GM18867 (cell line): ENCODE data around the gene KIF5C.

Experiments
- ATAC-seq: cut with Tn5 transposase; IDR thresholded peaks from one replicate; pipeline ENCODE4 v1.9.1; 2021; ENCODE audit warnings: mild to moderate bottlenecking, moderate library complexity; ENCODE audit not compliant: unreplicated experiment

KIF5C gene

DNA sequence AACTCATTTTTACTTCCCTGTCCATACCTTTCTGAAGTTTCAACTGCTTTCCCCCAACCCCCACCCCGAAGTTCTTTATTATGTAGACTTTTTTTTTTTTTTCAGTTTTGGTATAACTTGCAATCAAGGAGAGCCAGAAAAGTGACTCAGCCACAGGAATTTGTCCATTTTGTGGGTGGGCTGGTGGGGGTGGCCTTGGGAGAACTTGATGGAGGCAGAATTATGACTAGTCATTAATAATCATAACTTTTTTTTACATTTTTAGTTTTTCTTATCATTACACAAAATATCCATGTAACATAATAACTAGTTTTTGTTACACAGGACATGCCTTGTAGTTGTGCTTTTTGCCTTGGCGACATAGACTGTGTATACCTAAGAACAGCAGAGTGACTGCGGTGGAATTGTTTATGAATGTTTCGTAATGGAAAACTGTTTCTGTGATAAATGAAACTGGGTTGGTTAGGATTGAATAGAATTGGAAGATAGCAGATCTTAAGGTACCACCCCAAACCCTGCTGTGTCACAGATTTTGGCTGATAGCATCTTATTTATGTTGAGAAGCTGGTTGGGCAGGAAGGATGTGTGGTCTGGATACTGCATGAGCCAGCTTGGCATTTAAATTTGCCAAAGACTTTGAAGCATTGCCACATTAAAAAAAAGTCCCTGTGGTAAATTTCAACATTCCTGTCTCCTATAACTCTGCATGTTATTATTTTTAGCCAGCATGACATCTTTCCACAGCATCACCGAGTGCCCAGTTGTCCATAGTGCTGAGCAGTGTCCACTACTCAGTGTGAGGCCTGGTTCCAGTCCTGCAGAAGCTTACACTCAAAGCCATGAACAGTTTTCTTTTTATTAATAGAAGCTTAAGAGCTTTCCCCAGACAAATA is 194.2 kb downstream of the KIF5C start:
- no peak for ATAC-seq

DNA sequence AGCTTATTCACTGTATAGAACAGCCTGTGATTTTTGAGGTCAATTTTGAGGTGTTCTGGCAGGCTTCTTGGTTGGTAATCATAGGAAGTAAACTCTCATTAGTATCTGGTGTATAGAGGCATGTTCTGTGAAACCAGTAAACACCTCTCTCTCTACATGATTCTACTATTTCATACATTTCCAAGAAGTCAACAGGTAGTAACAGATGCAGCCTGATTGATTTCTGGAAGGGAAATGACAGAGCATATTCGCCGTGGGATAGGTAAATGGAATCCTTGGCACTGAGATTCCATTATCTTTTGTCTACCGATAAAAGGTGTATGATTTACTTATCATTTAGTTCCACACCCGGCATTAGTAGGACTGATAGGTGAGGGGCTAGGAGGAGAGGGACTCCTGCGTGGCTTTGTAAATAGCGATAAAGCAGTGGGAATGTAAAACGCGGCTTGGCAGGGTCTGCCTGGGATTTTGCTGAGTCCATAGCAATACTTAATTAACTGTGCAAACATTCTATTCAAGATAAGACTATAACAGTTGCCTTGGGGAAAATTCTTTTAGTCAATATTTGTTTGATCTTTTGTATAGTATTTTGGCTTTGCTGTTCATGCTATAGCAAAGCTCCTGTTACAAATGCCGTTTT is 195.8 kb downstream of the KIF5C start:
- ATAC-seq = no peak

DNA sequence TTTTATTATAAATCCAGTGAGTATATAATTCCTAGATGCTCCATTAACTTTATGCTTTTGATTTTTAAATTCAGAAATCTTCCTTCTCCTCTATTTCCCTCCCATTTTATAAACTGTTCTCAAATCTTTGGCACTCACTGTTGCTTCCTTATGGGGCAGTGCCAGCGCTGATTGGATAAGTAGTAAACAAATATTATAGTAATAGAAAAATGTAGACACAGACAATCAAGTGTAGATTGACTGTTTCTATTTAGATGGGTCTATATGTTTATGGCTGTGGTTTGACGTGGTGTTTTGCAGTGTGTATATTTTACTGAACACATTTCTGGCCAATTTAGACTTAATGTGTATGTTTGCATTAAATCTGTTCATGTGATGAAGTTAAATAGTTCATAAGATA is 200.1 kb downstream of the KIF5C start:
- no peak for ATAC-seq

DNA sequence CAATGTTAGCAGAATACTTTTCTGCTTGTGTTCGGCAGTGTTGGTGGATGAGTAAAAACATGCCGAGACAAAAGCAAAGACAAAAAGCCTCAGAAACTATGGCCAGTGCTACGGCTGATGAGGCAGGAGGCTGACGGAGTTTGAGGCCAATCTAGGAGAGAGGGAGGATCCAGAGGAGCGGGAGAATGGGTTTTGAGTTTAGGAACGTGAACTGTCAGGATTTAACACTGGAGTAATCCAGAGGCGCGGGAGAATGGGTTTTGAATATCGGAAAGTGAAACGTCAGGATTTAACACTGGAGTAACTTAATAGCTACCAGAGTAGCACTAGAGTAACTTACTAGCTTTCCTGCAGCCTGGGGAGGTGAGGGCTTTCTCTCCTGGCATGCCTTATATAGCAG is 200.8 kb downstream of the KIF5C start:
- no peak for ATAC-seq
